HEK293 (cell line): ENCODE measurements around the gene CMIP.

Experiments used
- ZBTB7A ChIP-seq: fragments of 450-650 bp; formaldehyde crosslinking; IDR thresholded peaks from 2 replicates; pipeline ENCODE4 v1.5.1; 2016; ENCODE audit warnings: low read depth, missing biosample characterization, missing genetic modification characterization
- ZNF274 ChIP-seq, 2 experiments: fragments of 200-500 bp in 1 of 2; fragments of 450-650 bp in 1 of 2; sonication (Bioruptor generic) in 1 of 2; formaldehyde crosslinking in 1 of 2; IDR thresholded peaks; 2 replicates each; pipeline versions ENCODE4 v1.5.1 to v1.6.1; 2014 to 2016; ENCODE audit warnings: borderline replicate concordance in 1 of 2, inconsistent platforms in 1 of 2, low read length in 1 of 2, missing biosample characterization in 1 of 2, missing genetic modification characterization in 1 of 2
- ZNF530 ChIP-seq: fragments of 450-650 bp; formaldehyde crosslinking; IDR thresholded peaks from 2 replicates; pipeline ENCODE4 v1.5.1; 2016; ENCODE audit warnings: low read depth, missing biosample characterization, missing genetic modification characterization
- TF ChIP-seq, protein P1 (sequence below): fragments of 450-650 bp; formaldehyde crosslinking; IDR thresholded peaks from 2 replicates; pipeline ENCODE4 v1.5.1; 2016; ENCODE audit warnings: missing biosample characterization, missing genetic modification characterization
- TF ChIP-seq, protein P2 (sequence below): sonication (generic); formaldehyde crosslinking; IDR thresholded peaks from 2 replicates; pipeline ENCODE4 v1.8.1; 2022; ENCODE audit warnings: mild to moderate bottlenecking, moderate library complexity, missing genetic modification reagents
- TF ChIP-seq, protein P3 (sequence below): IDR thresholded peaks from 2 replicates; pipeline ENCODE4 v1.6.1; 2011; ENCODE audit warnings: mild to moderate bottlenecking, low read depth, low read length, borderline replicate concordance

DNA sequence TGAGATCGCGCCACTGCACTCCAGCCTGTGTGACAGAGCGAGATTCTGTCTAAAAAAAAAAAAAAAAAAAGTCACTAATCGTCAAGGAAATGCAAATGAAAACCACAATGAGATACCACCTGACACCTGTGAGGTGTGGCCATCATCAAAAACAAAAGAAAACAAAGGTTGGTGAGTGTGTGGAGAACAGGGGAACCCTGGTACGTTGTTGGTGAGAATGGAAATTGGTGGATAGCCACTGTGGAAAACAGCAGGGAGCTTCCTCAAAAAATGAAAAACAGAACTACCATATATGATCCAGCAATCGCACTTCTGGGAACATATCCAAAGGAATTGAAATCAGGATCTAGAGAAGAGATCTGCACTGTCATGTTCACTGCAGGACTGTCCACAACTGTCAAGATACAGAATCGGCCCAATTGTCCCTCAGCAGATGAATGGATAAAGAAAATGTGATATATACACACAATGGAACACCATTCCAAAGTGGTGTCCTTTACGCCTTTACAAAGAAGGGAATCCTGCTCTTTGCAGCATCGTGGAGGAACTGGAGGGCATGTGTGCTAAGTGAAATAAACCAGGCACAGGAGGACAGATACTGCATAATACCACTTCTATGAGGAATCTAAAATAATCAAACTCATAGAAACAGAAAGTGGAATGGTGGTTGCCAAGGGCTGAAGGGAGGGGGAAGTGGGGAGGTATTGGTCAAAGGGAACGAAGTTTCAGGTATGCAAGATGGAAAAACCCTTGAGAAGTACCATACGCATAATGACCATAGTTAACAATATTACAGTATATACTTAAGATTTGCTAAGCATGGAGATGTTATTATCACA, 271.0 kb downstream of the CMIP start:
- TF ChIP-seq, protein P1, sequence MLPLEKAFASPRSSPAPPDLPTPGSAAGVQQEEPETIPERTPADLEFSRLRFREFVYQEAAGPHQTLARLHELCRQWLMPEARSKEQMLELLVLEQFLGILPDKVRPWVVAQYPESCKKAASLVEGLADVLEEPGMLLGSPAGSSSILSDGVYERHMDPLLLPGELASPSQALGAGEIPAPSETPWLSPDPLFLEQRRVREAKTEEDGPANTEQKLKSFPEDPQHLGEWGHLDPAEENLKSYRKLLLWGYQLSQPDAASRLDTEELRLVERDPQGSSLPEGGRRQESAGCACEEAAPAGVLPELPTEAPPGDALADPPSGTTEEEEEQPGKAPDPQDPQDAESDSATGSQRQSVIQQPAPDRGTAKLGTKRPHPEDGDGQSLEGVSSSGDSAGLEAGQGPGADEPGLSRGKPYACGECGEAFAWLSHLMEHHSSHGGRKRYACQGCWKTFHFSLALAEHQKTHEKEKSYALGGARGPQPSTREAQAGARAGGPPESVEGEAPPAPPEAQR (tag by site-specific recombination): no peak
- TF ChIP-seq ZNF274 (IDR thresholded peaks at IDR 0.05; ENCODE audit: low read length): no peak
- no peak for TF ChIP-seq ZNF274 (tag by site-specific recombination; IDR thresholded peaks at IDR 0.05; ENCODE audit: borderline replicate concordance)
- no peak for TF ChIP-seq ZBTB7A (tag by site-specific recombination)
- TF ChIP-seq, protein P2, sequence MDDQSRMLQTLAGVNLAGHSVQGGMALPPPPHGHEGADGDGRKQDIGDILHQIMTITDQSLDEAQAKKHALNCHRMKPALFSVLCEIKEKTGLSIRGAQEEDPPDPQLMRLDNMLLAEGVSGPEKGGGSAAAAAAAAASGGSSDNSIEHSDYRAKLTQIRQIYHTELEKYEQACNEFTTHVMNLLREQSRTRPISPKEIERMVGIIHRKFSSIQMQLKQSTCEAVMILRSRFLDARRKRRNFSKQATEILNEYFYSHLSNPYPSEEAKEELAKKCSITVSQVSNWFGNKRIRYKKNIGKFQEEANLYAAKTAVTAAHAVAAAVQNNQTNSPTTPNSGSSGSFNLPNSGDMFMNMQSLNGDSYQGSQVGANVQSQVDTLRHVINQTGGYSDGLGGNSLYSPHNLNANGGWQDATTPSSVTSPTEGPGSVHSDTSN: no peak
- no peak for TF ChIP-seq ZNF530 (tag by site-specific recombination)
- TF ChIP-seq, protein P3, sequence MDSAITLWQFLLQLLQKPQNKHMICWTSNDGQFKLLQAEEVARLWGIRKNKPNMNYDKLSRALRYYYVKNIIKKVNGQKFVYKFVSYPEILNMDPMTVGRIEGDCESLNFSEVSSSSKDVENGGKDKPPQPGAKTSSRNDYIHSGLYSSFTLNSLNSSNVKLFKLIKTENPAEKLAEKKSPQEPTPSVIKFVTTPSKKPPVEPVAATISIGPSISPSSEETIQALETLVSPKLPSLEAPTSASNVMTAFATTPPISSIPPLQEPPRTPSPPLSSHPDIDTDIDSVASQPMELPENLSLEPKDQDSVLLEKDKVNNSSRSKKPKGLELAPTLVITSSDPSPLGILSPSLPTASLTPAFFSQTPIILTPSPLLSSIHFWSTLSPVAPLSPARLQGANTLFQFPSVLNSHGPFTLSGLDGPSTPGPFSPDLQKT: no peak
